Vagina (tissue), 2 donors: ENCODE measurements around the gene PPARGC1A.

Experiments used
- POLR2A ChIP-seq, 2 donors: fragments of 450-650 bp; IDR thresholded peaks; one replicate each; pipeline ENCODE4 v1.6.1; 2017; ENCODE audit warnings: antibody characterized with exemption in 2 of 2, mild to moderate bottlenecking in 2 of 2, moderate library complexity in 2 of 2
- POLR2AphosphoS5 ChIP-seq, 2 donors: sonication (generic); formaldehyde crosslinking; IDR thresholded peaks; one replicate each; pipeline ENCODE4 v1.9.0; 2017; ENCODE audit warnings: antibody characterized with exemption in 2 of 2, mild to moderate bottlenecking in 2 of 2, low read depth in 1 of 2; ENCODE audit not compliant: insufficient read depth in 1 of 2
- TF ChIP-seq, protein P1 (sequence below), 3 experiments: fragments of 450-650 bp in 2 of 3; fragments of 200-600 bp in 1 of 3; sonication (generic) in 1 of 3; IDR thresholded peaks; one replicate each; pipeline ENCODE4 v1.5.1; 2017 to 2019; ENCODE audit warnings: antibody characterized with exemption in 3 of 3, mild to moderate bottlenecking in 2 of 3, moderate library complexity in 2 of 3

- TF ChIP-seq, protein P1, sequence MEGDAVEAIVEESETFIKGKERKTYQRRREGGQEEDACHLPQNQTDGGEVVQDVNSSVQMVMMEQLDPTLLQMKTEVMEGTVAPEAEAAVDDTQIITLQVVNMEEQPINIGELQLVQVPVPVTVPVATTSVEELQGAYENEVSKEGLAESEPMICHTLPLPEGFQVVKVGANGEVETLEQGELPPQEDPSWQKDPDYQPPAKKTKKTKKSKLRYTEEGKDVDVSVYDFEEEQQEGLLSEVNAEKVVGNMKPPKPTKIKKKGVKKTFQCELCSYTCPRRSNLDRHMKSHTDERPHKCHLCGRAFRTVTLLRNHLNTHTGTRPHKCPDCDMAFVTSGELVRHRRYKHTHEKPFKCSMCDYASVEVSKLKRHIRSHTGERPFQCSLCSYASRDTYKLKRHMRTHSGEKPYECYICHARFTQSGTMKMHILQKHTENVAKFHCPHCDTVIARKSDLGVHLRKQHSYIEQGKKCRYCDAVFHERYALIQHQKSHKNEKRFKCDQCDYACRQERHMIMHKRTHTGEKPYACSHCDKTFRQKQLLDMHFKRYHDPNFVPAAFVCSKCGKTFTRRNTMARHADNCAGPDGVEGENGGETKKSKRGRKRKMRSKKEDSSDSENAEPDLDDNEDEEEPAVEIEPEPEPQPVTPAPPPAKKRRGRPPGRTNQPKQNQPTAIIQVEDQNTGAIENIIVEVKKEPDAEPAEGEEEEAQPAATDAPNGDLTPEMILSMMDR (IDR thresholded peaks at IDR 0.05): no peak
- TF ChIP-seq POLR2A (IDR thresholded peaks at IDR 0.05) (no peak), POLR2AphosphoS5 (IDR thresholded peaks at IDR 0.05; ENCODE audit: insufficient read depth in 1 of 2, low read depth in 1 of 2) (no peak)
Observed at GRCh38 chr4:23770011-23770410, 119.8 kb downstream of the PPARGC1A start.
